ENCODE measurements around the gene ITGA2B. TPM values are rescaled to one million over a fixed set of nuclear protein-coding genes. Genes with fewer than 3 reads are reported as not detected.
"Not testable (repeated sequence)": the region's sequence is repeated elsewhere in the genome, so short reads cannot be mapped to it uniquely, and the experiment has no call there.

The ITGA2B gene
- total RNA-seq, 1 donor from 2014 or later, result 1.4 TPM

DNA sequence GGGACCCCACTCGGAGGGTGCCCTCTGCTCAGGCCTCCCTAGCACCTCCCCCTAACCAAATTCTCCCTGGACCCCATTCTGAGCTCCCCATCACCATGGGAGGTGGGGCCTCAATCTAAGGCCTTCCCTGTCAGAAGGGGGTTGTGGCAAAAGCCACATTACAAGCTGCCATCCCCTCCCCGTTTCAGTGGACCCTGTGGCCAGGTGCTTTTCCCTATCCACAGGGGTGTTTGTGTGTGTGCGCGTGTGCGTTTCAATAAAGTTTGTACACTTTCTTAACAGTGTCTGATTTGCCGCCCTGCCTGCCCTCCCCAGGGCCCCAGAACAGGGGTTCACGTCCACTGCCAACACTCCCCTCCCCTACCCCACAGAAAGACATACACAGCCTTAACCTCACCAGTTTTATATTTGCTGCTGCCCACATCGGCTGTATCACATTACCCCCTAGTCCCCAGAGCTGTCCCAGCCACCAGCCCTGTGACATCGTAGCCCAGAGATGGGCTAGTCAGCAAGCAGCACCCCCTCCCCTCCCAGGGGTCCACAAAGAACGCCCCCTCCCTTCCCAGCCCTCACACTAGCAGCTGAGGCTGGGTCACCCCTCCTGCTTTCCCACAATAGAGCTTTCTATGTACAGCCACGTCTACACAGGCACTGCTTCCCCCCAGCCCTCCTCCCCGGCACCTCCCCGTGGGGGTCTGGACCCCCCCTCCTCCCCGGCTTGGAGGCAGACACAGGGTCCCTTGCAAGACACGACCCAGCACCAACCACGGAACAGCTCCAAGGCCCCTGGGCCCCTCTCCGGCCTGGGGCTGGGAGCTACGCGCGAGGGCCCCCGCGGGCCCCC is 36.4 kb downstream of the ITGA2B start:
- no peak for DNase-seq (ENCODE audit: low spot score)

DNA sequence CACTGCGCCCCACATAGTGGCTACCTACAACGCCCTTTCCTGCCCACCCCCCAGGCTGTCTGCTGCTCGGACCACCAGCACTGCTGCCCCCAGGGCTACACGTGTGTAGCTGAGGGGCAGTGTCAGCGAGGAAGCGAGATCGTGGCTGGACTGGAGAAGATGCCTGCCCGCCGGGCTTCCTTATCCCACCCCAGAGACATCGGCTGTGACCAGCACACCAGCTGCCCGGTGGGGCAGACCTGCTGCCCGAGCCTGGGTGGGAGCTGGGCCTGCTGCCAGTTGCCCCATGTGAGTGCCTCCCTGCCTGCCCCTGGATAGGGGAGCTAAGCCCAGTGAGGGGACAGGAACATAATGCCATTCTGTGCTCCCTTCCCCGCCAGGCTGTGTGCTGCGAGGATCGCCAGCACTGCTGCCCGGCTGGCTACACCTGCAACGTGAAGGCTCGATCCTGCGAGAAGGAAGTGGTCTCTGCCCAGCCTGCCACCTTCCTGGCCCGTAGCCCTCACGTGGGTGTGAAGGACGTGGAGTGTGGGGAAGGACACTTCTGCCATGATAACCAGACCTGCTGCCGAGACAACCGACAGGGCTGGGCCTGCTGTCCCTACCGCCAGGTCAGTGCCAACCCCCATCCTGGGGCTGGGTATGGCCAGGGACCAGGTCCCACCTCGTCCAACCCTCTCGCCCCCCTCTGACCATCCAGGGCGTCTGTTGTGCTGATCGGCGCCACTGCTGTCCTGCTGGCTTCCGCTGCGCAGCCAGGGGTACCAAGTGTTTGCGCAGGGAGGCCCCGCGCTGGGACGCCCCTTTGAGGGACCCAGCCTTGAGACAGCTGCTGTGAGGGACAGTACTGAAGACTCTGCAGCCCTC is 37.3 kb downstream of the ITGA2B start:
- no peak for DNase-seq (ENCODE audit: low spot score)

DNA sequence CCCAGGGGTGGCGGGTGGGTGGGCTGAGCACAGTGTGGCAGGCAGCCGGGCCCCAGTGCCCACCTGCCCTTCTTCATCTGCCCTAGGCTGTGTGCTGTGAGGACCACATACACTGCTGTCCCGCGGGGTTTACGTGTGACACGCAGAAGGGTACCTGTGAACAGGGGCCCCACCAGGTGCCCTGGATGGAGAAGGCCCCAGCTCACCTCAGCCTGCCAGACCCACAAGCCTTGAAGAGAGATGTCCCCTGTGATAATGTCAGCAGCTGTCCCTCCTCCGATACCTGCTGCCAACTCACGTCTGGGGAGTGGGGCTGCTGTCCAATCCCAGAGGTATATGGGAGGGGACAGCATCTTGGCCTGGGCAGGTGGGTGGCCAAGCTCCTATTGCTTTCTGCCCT is 38.0 kb downstream of the ITGA2B start:
- DNase-seq (ENCODE audit: low spot score), result no peak

DNA sequence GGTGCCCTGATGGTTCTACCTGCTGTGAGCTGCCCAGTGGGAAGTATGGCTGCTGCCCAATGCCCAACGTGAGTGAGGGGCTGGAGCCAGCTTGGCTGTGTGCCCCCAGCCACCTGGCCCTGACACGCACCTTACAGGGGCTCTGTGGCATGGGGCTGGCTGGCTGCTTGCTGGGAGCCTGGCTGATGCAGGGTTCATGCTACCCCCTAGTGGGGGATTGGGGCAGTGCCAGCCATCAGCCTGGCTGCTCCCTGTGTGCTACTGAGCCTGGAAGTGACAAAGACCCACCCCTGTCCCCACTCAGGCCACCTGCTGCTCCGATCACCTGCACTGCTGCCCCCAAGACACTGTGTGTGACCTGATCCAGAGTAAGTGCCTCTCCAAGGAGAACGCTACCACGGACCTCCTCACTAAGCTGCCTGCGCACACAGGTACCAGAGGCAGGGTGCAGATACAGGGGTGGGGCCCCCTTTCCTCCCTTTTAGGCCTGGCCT is 38.7 kb downstream of the ITGA2B start:
- DNase-seq (ENCODE audit: low spot score), result no peak

DNA sequence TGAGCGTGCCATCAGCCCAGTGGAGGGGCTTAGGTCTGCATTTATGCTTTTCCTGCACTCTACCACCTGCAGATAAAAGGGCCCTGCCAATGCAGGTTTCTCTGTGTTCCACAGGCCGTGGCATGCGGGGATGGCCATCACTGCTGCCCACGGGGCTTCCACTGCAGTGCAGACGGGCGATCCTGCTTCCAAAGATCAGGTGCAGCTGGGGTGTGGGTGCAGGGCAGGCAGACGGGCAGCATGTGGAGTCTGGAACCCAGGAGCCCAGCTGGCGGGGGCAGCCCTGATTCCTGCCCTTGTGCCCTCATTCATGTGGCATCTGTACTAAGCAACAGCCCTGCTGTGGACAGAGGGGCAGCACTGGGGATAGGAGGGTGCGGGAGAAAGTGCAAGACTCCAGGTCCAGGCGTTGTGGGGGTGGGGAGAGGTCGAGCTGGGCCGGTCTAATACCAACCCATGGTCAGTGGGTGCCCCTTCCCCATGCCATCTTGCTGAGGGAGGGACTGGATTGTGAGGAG is 39.8 kb downstream of the ITGA2B start:
- no peak for DNase-seq (ENCODE audit: low spot score)

DNA sequence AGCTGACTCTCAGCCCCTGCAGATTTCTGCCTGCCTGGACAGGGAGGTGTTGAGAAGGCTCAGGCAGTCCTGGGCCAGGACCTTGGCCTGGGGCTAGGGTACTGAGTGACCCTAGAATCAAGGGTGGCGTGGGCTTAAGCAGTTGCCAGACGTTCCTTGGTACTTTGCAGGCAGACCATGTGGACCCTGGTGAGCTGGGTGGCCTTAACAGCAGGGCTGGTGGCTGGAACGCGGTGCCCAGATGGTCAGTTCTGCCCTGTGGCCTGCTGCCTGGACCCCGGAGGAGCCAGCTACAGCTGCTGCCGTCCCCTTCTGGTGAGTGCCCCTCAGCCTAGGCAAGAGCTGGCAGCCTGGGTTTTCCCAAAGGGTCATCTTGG is 40.5 kb downstream of the ITGA2B start:
- no peak for DNase-seq (ENCODE audit: low spot score)

DNA sequence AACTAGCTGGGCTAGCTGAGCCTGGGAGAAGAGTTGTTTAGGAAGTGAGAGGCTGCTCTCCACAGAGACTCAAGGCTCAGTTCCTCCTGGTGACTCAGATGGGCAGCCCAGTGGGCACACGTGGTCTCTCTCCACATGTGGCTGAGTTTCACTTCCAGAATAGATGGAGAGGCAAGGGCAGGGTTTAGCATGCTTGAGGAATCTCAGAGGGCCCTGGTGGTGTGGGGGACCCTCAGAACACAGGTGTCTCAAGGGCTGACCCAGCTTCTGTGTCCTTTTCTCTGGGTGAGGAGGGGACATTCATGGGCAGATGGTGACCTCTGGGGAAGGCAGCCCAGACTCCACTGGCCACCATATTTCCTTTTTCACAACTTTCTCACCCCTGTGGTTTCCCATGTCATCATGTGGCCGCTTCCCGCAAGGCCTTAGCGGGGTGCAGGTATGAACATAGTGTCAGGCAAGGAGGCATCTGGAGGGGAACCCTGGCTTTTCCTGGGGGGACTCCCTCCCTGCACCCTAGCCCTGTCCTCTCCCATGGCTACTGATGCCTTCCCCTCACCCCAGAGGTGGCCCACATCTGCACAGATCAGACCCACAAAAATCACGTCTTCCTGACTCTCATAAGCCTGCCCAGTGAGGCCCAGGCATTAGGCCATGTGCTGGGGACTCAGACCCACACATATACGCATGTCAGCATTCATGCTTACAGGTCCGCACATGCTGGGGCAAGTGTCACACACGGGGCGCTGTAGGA is 41.0 kb downstream of the ITGA2B start:
- DNase-seq (ENCODE audit: low spot score), result no peak

DNA sequence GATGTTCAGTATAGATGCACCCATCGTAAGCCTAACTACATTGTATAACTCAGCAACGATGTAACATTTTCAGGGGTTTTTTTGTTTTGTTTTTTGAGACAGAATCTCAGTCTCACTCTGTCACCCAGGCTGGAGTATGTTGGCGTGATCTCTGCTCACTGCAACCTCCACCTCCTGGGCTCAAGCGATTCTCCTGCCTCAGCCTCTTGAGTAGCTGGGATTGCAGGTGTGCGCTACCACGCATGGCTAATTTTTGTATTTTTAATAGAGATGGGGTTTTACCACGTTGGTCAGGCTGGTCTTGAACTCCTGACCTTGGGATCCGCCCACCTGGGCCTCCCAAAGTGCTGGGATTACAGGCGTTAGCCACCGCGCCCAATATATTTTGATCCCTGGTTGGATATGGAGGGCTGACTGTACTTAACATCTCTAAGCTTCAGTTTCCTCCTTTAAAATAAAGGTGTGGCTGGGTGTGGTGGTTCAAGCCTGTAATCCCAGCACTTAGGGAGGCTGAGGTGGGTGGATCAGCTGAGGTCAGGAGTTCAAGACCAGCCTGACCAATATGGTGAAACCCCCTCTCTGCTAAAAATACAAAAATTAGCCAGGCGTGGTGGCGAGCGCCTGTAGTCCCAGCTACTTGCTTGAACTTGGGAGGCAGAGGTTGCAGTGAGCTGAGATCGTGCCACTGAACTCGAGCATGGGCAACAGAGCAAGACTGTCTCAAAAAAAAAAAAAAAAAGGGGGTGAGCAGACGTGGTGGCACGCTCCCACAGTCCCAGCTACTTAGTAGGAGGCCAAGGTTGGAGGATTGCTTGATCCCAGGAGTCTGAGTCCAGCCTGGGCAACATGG is 42.0 kb downstream of the ITGA2B start:
- not testable (repeated sequence) for DNase-seq (ENCODE audit: low spot score)

DNA sequence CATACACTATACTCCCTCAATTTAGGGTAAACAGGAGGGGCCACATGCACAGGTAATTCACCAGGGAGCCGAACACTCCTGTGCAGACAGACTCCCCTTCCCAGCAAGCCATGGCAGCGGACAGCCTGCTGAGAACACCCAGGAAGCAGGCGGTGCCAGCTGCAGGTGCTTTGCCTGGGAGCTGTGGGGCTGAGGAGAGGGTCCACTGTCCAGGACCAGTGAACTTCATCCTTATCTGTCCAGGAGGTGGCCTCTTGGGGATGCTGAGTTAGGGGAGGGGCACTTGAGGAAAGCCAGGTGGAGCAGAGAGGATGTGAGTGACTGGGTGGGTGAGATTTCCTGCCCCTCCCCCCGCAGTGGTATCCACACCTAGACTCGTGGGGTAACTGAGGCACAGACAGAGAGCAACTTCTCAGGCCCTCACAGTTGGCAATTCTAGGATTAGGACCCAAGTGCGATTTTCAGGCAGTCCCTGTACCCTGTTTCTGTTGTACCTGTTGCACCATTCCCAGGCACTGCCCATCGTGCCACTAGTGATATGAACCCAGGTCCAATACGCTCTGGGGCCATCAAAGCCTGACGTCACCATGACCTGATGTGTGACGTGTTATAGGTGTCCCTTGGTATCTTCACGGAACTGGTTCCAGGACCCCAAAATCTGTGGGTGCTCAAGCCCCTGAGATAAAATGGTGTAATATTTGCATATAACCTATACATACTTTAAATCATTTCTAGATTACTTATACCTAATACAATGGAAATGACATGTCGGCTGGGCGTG is 43.2 kb downstream of the ITGA2B start:
- DNase-seq (ENCODE audit: low spot score), result no peak

DNA sequence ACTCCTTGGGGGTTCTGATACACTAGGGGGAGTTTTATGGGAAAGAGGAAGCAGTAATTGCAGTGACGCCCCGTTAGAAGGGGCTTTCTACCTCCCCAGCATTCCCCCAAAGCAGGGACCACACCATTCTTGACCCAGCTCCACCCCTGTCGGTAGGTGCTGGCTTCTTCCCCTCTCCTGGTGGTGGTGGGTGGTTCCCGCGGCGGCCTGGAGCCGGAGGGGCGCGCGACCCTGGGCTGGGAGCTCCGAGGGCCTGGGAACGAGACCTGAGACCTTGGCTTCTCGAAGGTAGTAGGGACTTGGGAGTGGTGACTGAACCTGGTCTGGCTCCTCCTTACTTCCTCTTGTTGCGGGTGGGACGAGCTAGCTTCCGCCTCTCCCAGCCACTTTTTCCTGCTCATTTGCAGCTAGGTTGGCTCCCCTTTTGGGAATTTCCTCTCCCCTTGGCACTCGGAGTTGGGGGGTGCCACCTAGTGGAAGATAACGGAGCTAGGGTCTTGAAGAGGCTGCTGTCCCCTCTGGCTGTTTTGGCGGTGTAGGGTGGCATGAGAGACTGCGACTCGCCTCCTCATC is 43.9 kb downstream of the ITGA2B start:
- DNase-seq (ENCODE audit: low spot score), result no peak

DNA sequence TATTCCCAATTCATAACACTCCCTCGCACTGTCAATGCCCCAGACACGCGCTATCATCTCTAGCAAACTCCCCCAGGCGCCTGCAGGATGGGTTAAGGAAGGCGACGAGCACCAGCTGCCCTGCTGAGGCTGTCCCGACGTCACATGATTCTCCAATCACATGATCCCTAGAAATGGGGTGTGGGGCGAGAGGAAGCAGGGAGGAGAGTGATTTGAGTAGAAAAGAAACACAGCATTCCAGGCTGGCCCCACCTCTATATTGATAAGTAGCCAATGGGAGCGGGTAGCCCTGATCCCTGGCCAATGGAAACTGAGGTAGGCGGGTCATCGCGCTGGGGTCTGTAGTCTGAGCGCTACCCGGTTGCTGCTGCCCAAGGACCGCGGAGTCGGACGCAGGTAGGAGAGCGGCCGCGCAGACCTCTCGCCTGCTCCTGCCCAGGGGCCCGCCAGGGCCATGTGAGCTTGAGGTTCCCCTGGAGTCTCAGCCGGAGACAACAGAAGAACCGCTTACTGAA is 44.5 kb downstream of the ITGA2B start, which contains the start of gene GRN:
Gene GRN (plus strand): TSS at position 364 of the 515 bp plus-strand sequence. CDS start 3,863 bp downstream, outside the sequence.
- peak; percentile 95 for DNase-seq (ENCODE audit: low spot score)

DNA sequence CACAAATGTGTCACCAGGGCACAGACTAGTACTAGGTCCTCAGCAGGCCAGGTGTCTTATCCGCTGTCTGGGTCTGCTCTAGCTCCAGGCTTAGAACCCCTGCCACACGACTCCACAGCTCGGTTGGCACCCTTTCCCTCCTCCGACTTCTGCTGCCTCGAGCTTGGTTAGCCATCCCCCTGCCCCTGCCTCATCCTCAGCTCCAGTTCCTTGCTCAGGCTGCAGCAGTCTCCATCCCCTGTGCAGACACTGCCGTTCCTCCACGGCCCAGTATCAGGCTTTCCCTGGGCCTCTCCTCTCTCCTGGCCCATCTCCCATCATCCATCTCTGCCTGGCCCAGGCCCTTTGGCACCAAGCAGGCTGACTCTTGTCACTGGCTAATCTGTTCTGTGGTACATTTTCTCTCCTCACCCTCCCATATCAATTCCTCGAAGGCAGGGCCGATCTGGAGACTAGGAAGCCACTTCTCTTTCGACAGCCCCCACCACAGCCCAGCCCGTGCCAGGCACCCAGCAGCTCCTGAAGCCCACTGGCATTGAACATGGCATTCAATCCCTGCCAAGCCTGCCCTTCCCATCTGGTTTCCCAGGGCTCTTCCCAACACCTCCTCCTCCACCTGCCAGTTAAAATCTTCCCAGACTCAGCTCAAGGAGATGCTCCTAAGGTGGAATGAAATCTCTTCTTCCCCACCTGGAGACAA is 45.8 kb downstream of the ITGA2B start:
- DNase-seq (ENCODE audit: low spot score), result no peak

DNA sequence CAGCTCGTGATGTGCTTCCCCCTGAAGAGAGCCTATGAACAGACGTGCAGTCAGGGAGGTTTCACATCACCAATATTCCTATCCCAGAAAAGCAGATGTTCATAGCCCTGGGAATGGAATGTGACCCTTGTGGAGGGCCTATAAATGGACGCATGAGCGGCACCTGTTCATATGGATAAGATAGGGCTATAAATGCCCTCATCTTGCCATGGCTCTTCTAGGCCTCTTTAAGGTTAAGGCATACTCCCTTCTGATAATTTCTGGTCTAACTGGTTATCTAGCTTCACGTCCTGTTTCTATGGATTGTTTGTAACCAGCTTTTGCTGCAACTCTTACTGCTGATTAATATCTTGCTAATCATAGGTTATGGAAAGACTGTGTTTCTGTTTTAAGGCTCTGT is 48.9 kb downstream of the ITGA2B start:
- not testable (repeated sequence) for DNase-seq (ENCODE audit: low spot score)

DNA sequence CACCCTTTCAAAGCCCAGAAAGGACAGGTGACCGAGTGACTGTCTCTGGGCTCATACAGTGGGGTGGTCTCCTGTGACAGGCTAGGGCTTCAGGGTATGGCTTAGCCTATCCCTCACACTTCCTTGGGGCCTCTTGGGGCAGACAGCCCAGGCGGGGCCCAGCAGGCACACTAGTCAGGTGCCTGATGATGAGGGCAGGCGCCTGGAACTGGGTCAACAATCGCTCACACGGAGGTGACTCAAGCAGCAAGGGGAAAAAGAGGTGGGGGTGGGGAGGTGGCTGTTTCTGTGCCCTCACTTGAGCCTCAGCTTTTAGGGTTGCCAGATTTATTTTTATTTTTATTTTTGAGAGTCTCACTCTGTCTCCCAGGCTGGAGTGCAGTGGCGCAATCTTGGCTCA is 50.7 kb downstream of the ITGA2B start:
- DNase-seq (ENCODE audit: low spot score), result no peak

DNA sequence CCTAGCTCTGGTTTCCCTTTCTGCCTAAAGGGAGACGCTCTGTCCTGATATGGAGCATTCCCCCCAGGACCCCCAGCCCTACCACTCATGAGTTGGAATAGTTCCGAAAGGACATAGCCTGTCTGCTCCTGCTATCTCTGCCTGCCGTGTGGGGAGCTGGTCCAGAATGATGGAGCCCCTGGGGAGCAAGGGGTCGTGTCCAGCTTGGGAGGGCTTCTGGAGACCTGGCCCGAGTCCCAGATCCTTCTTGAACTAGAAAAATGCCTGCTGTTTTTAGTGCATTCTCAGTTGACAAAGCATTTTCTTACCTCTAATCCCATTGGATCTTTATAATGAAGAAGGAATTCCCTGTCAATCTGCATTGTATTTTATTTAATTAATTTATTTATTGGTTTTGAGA is 53.5 kb downstream of the ITGA2B start:
- no peak for DNase-seq (ENCODE audit: low spot score)

DNA sequence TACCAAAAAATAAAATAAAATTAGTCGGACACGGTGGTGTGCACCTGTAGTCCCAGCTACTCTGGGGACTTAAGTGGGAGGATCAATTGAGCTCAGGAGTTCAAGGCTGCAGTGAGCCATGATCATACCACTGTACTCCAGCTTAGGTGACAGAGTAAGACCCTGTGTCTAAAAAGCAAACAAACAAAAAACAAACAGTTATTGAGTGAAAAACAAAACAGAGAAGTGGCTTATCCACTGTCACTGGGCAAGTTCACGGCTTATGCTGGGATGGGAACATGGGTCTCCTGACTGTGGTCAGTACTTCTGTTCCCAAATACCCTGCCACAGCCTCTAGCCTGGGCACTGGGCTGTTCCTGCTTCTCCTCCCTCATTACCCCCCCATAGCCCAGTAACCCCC is 53.9 kb downstream of the ITGA2B start:
- DNase-seq (ENCODE audit: low spot score), result no peak

DNA sequence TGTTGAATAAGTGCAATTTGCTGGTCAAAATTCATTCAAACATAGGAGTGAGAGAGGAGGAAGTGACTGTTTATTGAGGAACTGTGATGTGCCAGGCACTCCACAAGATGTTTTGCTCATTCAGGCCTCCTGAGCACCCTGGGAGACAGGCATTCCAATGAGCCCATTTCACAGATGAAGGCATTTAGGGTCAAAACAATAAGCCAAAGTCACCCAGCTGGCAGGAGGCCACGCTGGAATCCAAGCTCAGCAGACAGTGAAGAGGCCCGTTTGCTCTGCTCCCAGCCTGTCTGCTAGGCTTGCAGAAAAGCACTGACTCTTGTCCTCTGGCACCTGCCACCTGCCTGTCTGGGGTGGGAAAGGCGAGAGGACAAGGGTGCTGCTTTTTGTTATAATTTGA is 54.7 kb downstream of the ITGA2B start:
- no peak for DNase-seq (ENCODE audit: low spot score)

DNA sequence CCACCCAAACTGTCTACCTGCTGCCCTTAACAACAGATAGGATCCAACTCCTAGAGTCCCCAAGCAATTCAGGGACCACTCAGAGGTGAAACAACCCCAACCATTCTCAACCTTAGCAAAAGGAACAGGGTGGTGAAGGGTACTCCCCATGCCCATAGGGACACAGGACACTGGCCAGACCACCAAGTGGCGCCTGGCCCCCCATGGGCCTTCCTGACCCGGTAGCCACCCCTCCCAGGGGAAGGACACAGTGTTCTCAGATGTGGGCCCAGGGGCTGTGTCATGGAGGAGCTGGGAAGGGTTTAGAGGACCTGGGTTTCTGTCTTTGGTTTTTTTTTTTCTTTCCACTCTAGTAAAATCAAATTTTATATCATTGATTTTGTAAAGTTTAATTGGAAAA is 55.1 kb downstream of the ITGA2B start:
- DNase-seq (ENCODE audit: low spot score), result no peak
